Activated T-helper 1 cell treated with anti-CD3 and anti-CD28 coated beads, Interleukin-12 subunit alpha, Interleukin-12 subunit beta, Interleukin-2, Interleukin-4 antibody, amounts not matched to agents 30 ng/mL and 10 ng/mL and 1 ng/mL, durations not matched to agents 14 hours and 24 hours and 36 hours (primary cell): ENCODE results near the gene ZNF460. TPM values are rescaled to one million over a fixed set of nuclear protein-coding genes. Genes with fewer than 3 reads are reported as not detected.

ENCODE experiments used
- DNase-seq: peaks from one replicate; pipeline ENCODE4 v3.0.0; 2021; ENCODE audit warnings: low spot score
- H3K27ac Mint-ChIP-seq: one replicate; pipeline ENCODE4 v1.8.0; 2021; ENCODE audit warnings: mild to moderate bottlenecking, mixed read lengths
- H3K27me3 Mint-ChIP-seq: one replicate; pipeline ENCODE4 v1.8.0; 2022; ENCODE audit warnings: mild to moderate bottlenecking, moderate library complexity, mixed read lengths; ENCODE audit not compliant: insufficient read depth
- H3K36me3 Mint-ChIP-seq: one replicate; pipeline ENCODE4 v1.8.0; 2021; ENCODE audit warnings: low read depth, mixed read lengths
- H3K4me1 Mint-ChIP-seq: one replicate; pipeline ENCODE4 v1.8.0; 2021; ENCODE audit warnings: low read depth, mixed read lengths
- H3K4me3 Mint-ChIP-seq: one replicate; pipeline ENCODE4 v1.8.0; 2021; ENCODE audit warnings: mild to moderate bottlenecking, moderate library complexity, mixed read lengths
- H3K9me3 Mint-ChIP-seq: one replicate; pipeline ENCODE4 v1.8.0; 2021; ENCODE audit warnings: mixed read lengths
- intact Hi-C: fragments of 100-400 bp; cut with micrococcal nuclease; formaldehyde crosslinking; loops from one replicate; pipeline ENCODE4 v1.15.1; 2024
- total RNA-seq: library from RNA; stranded (reverse); gene quantifications from 2 replicates; pipeline ENCODE4 v1.2.3, GENCODE V29; 2022

ZNF460 gene
- total RNA-seq, 1 donor from 2014 or later: 41.4 TPM

- Mint-ChIP-seq H3K27ac (no peak overlapping the region), H3K4me1 (peaks cover 28% of the 10 kb centered on the region), H3K27me3 (peaks cover 10% of the 10 kb centered on the region), H3K9me3 (peaks cover 18% of the 10 kb centered on the region), H3K36me3 (peaks cover 39% of the 10 kb centered on the region), H3K4me3 (peak overlapping the region; percentile 89)
- DNase-seq: no peak
- intact Hi-C loops: loop anchor here (10.0 kb wide), 1 partner anchor 833 kb away; the partner anchor contains the start of gene ZNF329
These were observed 41.5 kb downstream of the ZNF460 start for GRCh38 chr19:57321751-57322150.

DNA sequence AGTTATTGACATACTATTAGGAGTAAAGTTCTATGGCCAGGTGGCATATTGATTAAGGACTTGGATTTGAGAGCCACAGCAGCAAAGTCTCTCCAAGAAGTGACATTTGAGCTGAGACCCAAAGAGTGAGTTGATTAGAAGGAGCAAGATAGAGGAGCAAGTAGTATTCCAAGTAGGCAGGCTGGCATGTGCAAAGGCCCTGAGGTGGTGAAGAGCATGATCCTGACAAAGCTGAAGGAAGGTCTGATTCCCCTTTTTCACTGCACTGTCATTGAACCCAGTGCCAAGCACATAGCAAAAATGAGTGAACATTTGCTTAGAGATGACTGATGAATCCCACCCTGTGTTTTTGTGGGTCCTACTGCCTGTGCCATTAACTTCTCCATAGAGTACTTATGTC lies 44.7 kb downstream of the ZNF460 start:
- no peaks in the 10 kb centered on the region for H3K27me3 Mint-ChIP-seq
- H3K36me3 Mint-ChIP-seq: peaks cover 69% of the 10 kb centered on the region
- DNase-seq: no peak
- no peak overlapping the region for H3K4me3 Mint-ChIP-seq
- peaks cover 23% of the 10 kb centered on the region for H3K4me1 Mint-ChIP-seq
- no peak overlapping the region for H3K27ac Mint-ChIP-seq
- intact Hi-C loops: loop anchor here (10.0 kb wide), 1 partner anchor 830 kb away; the partner anchor contains the start of gene ZNF329
- H3K9me3 Mint-ChIP-seq: peaks cover 38% of the 10 kb centered on the region

GRCh38 chr19:57327993-57328392 lies 47.7 kb downstream of the ZNF460 start:
- no peaks in the 10 kb centered on the region for H3K27me3 Mint-ChIP-seq
- no peak overlapping the region for H3K4me3 Mint-ChIP-seq
- intact Hi-C loops: loop anchor here (10.0 kb wide), 1 partner anchor 827 kb away; the partner anchor contains the start of gene ZNF329
- no peaks in the 10 kb centered on the region for H3K4me1 Mint-ChIP-seq
- DNase-seq: no peak
- peaks cover 73% of the 10 kb centered on the region for H3K36me3 Mint-ChIP-seq
- peaks cover 52% of the 10 kb centered on the region for H3K9me3 Mint-ChIP-seq
- no peak overlapping the region for H3K27ac Mint-ChIP-seq

GRCh38 chr19:57334191-57334590 lies 53.9 kb downstream of the ZNF460 start:
- H3K27me3 Mint-ChIP-seq: no peaks in the 10 kb centered on the region
- peaks cover 18% of the 10 kb centered on the region for H3K36me3 Mint-ChIP-seq
- H3K4me1 Mint-ChIP-seq: no peaks in the 10 kb centered on the region
- DNase-seq: no peak
- intact Hi-C loops: no loop called here
- no peak overlapping the region for H3K27ac Mint-ChIP-seq
- peaks cover 61% of the 10 kb centered on the region for H3K9me3 Mint-ChIP-seq
- no peak overlapping the region for H3K4me3 Mint-ChIP-seq

DNA sequence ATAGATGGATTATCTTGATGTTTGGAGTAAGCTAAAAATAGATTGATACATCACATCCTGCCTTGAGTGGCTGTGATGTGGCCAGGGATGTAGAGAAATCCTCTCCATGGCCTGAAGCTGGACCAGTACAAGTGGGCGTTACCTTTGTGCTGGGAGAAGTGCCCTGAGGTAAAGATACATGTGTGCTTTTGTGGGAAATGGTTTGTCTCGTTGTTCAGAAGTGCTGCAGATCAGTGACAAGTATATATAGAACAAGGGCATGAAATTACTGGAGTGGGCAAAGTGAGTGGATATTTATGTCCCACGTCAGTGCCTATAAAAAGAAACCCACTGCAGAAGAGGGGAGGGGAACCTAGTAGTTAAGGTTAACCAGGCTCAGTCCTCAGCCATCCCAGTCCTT lies 58.6 kb downstream of the ZNF460 start:
- Mint-ChIP-seq H3K27me3 (no peaks in the 10 kb centered on the region), H3K9me3 (peaks cover 43% of the 10 kb centered on the region), H3K4me1 (no peaks in the 10 kb centered on the region), H3K4me3 (no peak overlapping the region), H3K36me3 (peaks cover 3% of the 10 kb centered on the region), H3K27ac (no peak overlapping the region)
- DNase-seq: no peak
- intact Hi-C loops: no loop called here

DNA sequence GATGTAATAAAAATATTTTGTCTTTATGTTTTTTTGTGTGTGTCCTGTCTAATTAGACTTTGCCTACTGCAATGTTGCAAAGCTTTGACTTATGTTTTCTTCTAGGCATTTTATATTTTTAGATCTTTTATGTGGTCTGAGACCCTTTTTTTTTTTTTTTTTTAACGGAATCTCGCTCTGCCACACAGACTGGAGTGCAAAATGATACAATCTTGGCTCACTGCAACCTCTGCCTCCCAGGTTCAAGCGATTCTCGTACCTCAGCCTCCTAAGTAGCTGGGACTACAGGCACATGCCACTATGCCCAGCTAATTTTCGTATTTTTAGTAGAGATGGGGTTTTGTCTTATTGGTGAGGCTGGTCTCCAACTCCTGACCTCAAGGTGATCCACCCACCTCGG lies 62.3 kb downstream of the ZNF460 start:
- no peak overlapping the region for H3K27ac Mint-ChIP-seq
- no peaks in the 10 kb centered on the region for H3K27me3 Mint-ChIP-seq
- intact Hi-C loops: no loop called here
- H3K4me3 Mint-ChIP-seq: no peak overlapping the region
- DNase-seq: no peak
- H3K36me3 Mint-ChIP-seq: no peaks in the 10 kb centered on the region
- peaks cover 20% of the 10 kb centered on the region for H3K9me3 Mint-ChIP-seq
- H3K4me1 Mint-ChIP-seq: no peaks in the 10 kb centered on the region

Other genes with a start within 250 kb of the ZNF460 start
- gene USP29, start 160.5 kb upstream of the ZNF460 start, total RNA-seq: not detected in 2 replicates
- gene ZIM3, start 135.3 kb upstream of the ZNF460 start, total RNA-seq: not detected in 2 replicates
- not detected in 2 replicates for gene DUXA, start 113.0 kb upstream of the ZNF460 start, total RNA-seq
- 16.1 and 18.3 TPM in 2 replicates for gene ZNF264, start 89.0 kb upstream of the ZNF460 start, total RNA-seq
- 0.54 and 0.73 TPM in 2 replicates for gene AURKC, start 49.5 kb upstream of the ZNF460 start, total RNA-seq
- gene ZNF805, start 39.9 kb upstream of the ZNF460 start, total RNA-seq: 6.9 and 8.4 TPM in 2 replicates
- gene ZNF543, start 40.0 kb downstream of the ZNF460 start, total RNA-seq: 5.1 and 5.4 TPM in 2 replicates
- gene ZNF304, start 70.8 kb downstream of the ZNF460 start, total RNA-seq: 6.1 and 6.6 TPM in 2 replicates
- gene TRAPPC2B, start 83.1 kb downstream of the ZNF460 start, total RNA-seq: 3.8 and 4.7 TPM in 2 replicates
- gene ZNF547, start 83.1 kb downstream of the ZNF460 start, total RNA-seq: 0.69 and 0.93 TPM in 2 replicates
- 11.3 and 12.1 TPM in 2 replicates for gene ZNF548, start 109.4 kb downstream of the ZNF460 start, total RNA-seq
- gene ZNF17, start 130.7 kb downstream of the ZNF460 start, total RNA-seq: 7.9 and 11.0 TPM in 2 replicates
- gene ZNF749, start 154.8 kb downstream of the ZNF460 start, total RNA-seq: 21.5 and 22.0 TPM in 2 replicates
- gene VN1R1, start 176.7 kb downstream of the ZNF460 start, total RNA-seq: not detected in 2 replicates
- 1.5 and 2.4 TPM in 2 replicates for gene ZNF772, start 197.1 kb downstream of the ZNF460 start, total RNA-seq
- 3.7 and 5.1 TPM in 2 replicates for gene ZNF419, start 207.3 kb downstream of the ZNF460 start, total RNA-seq
- 5.0 and 5.8 TPM in 2 replicates for gene ZNF773, start 219.5 kb downstream of the ZNF460 start, total RNA-seq
- 3.6 and 4.2 TPM in 2 replicates for gene ZNF549, start 246.9 kb downstream of the ZNF460 start, total RNA-seq